Measurements from ENCODE around the gene ZNF407.

The ZNF407 gene

DNA sequence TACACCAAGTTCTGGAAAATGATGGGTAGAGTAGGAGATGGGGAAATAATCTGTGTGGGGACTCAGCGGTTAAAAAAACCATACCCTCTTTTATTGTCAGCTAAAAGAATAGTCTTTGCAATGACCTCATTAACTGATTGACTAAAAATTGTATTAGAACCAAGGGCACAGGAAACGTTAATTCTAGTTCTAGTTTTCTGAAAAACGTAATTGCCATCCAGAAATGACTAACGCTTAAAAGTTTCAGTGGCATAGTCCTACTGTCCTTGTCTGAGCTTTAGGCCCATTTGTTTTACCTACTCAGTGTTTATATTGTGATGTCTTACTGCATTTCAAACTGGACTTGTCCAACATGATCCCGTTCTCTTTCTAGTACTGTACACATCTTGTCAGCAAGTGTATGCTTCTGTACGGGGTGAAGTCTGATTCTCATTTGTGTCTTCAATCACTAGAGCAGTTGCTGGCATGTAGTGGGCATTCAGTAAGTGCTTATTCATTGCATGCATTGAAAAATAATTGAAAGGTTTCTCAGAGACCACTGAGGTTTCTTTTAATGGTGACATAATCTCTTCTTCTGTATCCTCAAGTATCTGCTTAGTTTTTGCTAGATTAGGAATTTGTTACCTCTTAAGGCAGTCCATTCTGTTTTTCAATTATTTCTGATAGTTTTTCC lies 81.5 kb downstream of the ZNF407 start:
- no peak for TF ChIP-seq EZH2 (IDR thresholded peaks at IDR 0.05; ENCODE audit: borderline replicate concordance, low read depth, low read length, severe bottlenecking)
- TF ChIP-seq, protein P1, sequence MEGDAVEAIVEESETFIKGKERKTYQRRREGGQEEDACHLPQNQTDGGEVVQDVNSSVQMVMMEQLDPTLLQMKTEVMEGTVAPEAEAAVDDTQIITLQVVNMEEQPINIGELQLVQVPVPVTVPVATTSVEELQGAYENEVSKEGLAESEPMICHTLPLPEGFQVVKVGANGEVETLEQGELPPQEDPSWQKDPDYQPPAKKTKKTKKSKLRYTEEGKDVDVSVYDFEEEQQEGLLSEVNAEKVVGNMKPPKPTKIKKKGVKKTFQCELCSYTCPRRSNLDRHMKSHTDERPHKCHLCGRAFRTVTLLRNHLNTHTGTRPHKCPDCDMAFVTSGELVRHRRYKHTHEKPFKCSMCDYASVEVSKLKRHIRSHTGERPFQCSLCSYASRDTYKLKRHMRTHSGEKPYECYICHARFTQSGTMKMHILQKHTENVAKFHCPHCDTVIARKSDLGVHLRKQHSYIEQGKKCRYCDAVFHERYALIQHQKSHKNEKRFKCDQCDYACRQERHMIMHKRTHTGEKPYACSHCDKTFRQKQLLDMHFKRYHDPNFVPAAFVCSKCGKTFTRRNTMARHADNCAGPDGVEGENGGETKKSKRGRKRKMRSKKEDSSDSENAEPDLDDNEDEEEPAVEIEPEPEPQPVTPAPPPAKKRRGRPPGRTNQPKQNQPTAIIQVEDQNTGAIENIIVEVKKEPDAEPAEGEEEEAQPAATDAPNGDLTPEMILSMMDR (IDR thresholded peaks at IDR 0.05; ENCODE audit: borderline replicate concordance, extremely low read depth, low read length, poor library complexity, severe bottlenecking) = no peak
- H3K4me3 ChIP-seq (ENCODE audit: low read depth in 1 of 2, low read length in 2 of 2) = no peak overlapping the region
- H3K79me2 ChIP-seq (ENCODE audit: insufficient read depth, low read length) = no peaks in the 10 kb centered on the region
- no peak overlapping the region for H3K27ac ChIP-seq (ENCODE audit: low read length)
- peaks cover 11% of the 10 kb centered on the region for H3K9me3 ChIP-seq (ENCODE audit: insufficient read depth, low read length, severe bottlenecking)
- no peak overlapping the region for H3K9ac ChIP-seq (ENCODE audit: low read depth, low read length)
- H3K4me2 ChIP-seq (ENCODE audit: insufficient read depth, low read length) = no peak overlapping the region
- no peak for DNase-seq
- ATAC-seq (ENCODE audit: insufficient read depth, low read depth) = no peak
- H2AFZ ChIP-seq (ENCODE audit: low read depth, low read length) = no peak overlapping the region
- no peaks in the 10 kb centered on the region for H3K4me1 ChIP-seq (ENCODE audit: insufficient read depth, low read length)
- no peaks in the 10 kb centered on the region for H4K20me1 ChIP-seq (ENCODE audit: insufficient read depth, low read length)
- no peaks in the 10 kb centered on the region for H3K27me3 ChIP-seq (ENCODE audit: insufficient read depth, low read length, poor library complexity)
- peaks cover 9% of the 10 kb centered on the region; the same call in 1 of the 2 replicates for H3K36me3 ChIP-seq (ENCODE audit: insufficient read depth, low read length)

DNA sequence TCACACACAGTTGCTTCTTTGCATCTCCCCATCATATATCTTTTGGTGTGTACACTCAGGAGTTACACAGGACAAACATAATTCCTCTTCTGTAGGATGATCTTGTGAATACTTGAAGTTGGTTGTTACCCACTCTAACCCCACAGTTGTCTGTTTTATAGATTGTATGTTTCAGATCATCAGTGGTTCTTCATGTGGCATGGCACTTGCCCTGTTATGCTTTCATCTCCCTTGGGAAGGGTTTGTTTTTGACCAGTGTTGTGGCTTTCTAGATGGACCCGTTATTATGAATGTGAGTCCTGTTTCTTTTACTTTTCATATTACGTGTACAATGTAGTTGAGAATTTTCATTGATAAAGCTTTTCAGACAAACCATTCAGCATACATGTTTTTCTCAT lies 82.0 kb downstream of the ZNF407 start:
- no peaks in the 10 kb centered on the region for H3K27me3 ChIP-seq (ENCODE audit: insufficient read depth, low read length, poor library complexity)
- H3K79me2 ChIP-seq (ENCODE audit: insufficient read depth, low read length) = no peaks in the 10 kb centered on the region
- DNase-seq = no peak
- no peak overlapping the region for H3K27ac ChIP-seq (ENCODE audit: low read length)
- no peaks in the 10 kb centered on the region for H3K4me1 ChIP-seq (ENCODE audit: insufficient read depth, low read length)
- H3K9ac ChIP-seq (ENCODE audit: low read depth, low read length) = no peak overlapping the region
- H4K20me1 ChIP-seq (ENCODE audit: insufficient read depth, low read length) = no peaks in the 10 kb centered on the region
- H3K4me2 ChIP-seq (ENCODE audit: insufficient read depth, low read length) = no peak overlapping the region
- no peak overlapping the region for H2AFZ ChIP-seq (ENCODE audit: low read depth, low read length)
- no peak overlapping the region for H3K4me3 ChIP-seq (ENCODE audit: low read depth in 1 of 2, low read length in 2 of 2)
- peaks cover 9% of the 10 kb centered on the region; the same call in 1 of the 2 replicates for H3K36me3 ChIP-seq (ENCODE audit: insufficient read depth, low read length)
- ATAC-seq (ENCODE audit: insufficient read depth, low read depth) = no peak
- peaks cover 11% of the 10 kb centered on the region for H3K9me3 ChIP-seq (ENCODE audit: insufficient read depth, low read length, severe bottlenecking)
- TF ChIP-seq EZH2 (IDR thresholded peaks at IDR 0.05; ENCODE audit: borderline replicate concordance, low read depth, low read length, severe bottlenecking) = no peak
- TF ChIP-seq, protein P1 (IDR thresholded peaks at IDR 0.05; ENCODE audit: borderline replicate concordance, extremely low read depth, low read length, poor library complexity, severe bottlenecking) = no peak

- ATAC-seq (ENCODE audit: insufficient read depth, low read depth) (no peak), DNase-seq (no peak)
- Histone ChIP-seq H3K79me2 (ENCODE audit: insufficient read depth, low read length) (no peaks in the 10 kb centered on the region), H3K9me3 (ENCODE audit: insufficient read depth, low read length, severe bottlenecking) (peaks cover 5% of the 10 kb centered on the region), H3K27me3 (ENCODE audit: insufficient read depth, low read length, poor library complexity) (no peaks in the 10 kb centered on the region), H2AFZ (ENCODE audit: low read depth, low read length) (no peak overlapping the region), H3K4me3 (ENCODE audit: low read depth in 1 of 2, low read length in 2 of 2) (no peak overlapping the region), H3K36me3 (ENCODE audit: insufficient read depth, low read length) (peaks cover 4% of the 10 kb centered on the region; the same call in 1 of the 2 replicates), H3K4me1 (ENCODE audit: insufficient read depth, low read length) (no peaks in the 10 kb centered on the region), H3K9ac (ENCODE audit: low read depth, low read length) (no peak overlapping the region), H4K20me1 (ENCODE audit: insufficient read depth, low read length) (no peaks in the 10 kb centered on the region), H3K27ac (ENCODE audit: low read length) (no peak overlapping the region), H3K4me2 (ENCODE audit: insufficient read depth, low read length) (no peak overlapping the region)
- TF ChIP-seq EZH2 (IDR thresholded peaks at IDR 0.05; ENCODE audit: borderline replicate concordance, low read depth, low read length, severe bottlenecking) = no peak
- TF ChIP-seq, protein P1 (IDR thresholded peaks at IDR 0.05; ENCODE audit: borderline replicate concordance, extremely low read depth, low read length, poor library complexity, severe bottlenecking) = no peak
These were observed 84.7 kb downstream of the ZNF407 start for GRCh38 chr18:74682141-74682990.

Data from DND-41 (cell line).